BLaER1 (cell line): ENCODE results near the gene ATP8B3.
A peak's percentile ranks its signal among the peaks of the same experiment; 100 is the strongest.

ENCODE experiments used
- H3K27ac ChIP-seq: shearing (Covaris generic); formaldehyde crosslinking; 2 replicates; pipeline ENCODE4 v1.8.1; 2022
- H3K27me3 ChIP-seq: shearing (Covaris generic); formaldehyde crosslinking; 2 replicates; pipeline ENCODE4 v1.8.1; 2022
- H3K36me3 ChIP-seq: shearing (Covaris generic); formaldehyde crosslinking; 2 replicates; pipeline ENCODE4 v1.8.1; 2022
- H3K4me1 ChIP-seq: shearing (Covaris generic); formaldehyde crosslinking; 2 replicates; pipeline ENCODE4 v1.8.1; 2022
- H3K4me2 ChIP-seq: shearing (Covaris generic); formaldehyde crosslinking; 2 replicates; pipeline ENCODE4 v1.8.1; 2022
- H3K4me3 ChIP-seq: shearing (Covaris generic); formaldehyde crosslinking; 2 replicates; pipeline ENCODE4 v1.8.1; 2022
- H3K9ac ChIP-seq: shearing (Covaris generic); formaldehyde crosslinking; 2 replicates; pipeline ENCODE4 v1.8.1; 2022
- H3K9me3 ChIP-seq: shearing (Covaris generic); formaldehyde crosslinking; 2 replicates; pipeline ENCODE4 v1.8.1; 2022
- H4K20me1 ChIP-seq: shearing (Covaris generic); formaldehyde crosslinking; 2 replicates; pipeline ENCODE4 v1.8.1; 2022
- Cebpa-rat ChIP-seq: shearing (Covaris generic); IDR thresholded peaks from 2 replicates; pipeline ENCODE4 v1.8.1; 2022

The ATP8B3 gene

DNA sequence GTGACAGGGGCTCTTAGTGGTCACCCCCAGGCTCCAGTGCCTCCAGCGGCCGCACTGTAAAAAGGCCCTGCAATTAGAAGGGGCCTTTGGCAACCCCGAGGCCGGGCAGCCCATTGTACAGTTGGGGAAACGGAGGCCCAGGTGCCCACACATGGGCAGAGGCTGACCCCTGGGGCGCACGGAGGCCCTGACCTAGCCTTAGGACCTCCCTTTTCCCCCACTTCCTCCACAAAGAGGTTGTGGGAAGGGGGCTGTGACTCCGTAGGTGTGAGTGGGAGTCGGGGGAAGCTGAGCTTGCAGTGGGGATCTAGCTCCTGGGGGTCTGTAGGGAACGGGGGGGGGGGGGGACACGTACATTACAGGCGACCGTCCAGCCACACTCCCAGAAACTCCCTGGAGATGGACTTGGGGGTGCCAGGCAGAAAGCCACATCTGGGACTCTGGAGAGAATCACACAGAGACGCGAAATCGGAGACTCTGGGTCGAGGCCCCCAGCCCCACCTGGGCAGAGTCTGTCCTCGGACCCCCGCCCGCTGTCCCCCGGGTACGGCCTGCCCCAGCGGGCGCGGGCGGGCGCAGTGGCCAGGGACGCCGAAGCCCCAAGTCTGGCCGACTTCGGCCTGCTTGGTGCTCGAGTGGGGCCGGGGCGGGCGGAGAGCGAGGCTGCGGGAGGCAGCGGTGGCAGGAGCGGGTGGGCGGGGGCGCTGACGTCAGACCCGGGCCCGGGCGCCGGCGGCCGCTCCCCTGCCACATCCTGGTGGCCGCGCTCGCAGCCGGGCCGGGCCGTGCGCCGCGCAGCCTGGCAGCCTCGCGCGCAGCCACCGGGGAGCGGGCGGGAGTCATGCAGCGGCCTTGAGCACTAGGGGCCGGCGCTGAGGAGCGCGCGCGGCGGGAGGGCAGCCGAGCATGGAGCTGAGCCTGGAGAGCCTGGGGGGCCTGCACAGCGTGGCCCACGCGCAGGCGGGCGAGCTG, 59.0 kb downstream of the ATP8B3 start, which contains the start of gene ONECUT3:
ONECUT3 (plus strand) TSS at position 750 of the 972 bp plus-strand sequence; CDS start at position 907, 157 bp downstream.
- no peak within 1 kb of the TSS for H3K27ac ChIP-seq
- no peaks in the 10 kb centered on the region for H3K36me3 ChIP-seq
- H3K4me2 ChIP-seq: peak within 1 kb of the TSS; percentile 83
- peaks cover 60% of the 10 kb centered on the region for H3K4me1 ChIP-seq
- peaks cover 100% of the 10 kb centered on the region for H3K27me3 ChIP-seq
- no peak within 1 kb of the TSS for H3K9ac ChIP-seq
- no peaks in the 10 kb centered on the region for H3K9me3 ChIP-seq
- H3K4me3 ChIP-seq: peak within 1 kb of the TSS; percentile 57
- no peak for TF ChIP-seq Cebpa-rat
- peaks cover 98% of the 10 kb centered on the region for H4K20me1 ChIP-seq

DNA sequence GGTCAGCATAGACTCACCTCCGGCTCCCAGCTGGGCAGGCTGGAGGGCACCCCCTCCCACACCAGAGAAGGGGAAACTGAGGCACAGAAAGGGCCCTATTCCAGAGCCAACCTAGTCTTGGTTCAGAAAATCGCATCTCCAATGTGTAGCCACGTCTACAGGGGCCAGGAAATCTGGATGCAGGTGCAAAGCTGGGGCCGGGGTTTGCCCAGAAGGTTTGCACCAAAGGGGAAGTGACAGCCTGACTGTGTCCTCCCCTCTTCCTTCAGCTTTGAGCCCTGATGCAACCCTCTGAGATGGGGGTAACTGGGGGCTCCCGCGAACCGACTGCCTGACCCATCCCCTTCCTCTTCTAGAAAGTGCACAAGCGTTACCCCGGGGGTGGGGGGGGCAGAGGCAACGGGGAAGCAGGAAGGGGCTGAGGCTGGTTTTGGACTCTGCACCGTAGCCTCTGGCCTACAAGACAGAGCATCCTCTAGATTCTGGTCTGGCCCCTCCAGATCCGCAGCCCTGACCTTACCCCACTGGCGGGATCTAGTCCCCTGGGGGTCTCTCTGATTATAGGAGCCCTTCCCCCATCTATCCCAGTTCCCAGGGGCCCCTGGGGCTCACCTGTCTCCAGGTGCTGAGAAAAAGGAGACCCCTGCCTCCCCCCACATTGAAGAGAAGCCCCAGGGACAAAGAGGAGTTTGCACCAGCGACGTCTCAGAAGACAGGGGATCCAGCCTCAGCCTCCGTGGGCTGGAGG, 59.9 kb downstream of the ATP8B3 start:
- H3K27ac ChIP-seq: no peak overlapping the region
- no peak overlapping the region for H3K9ac ChIP-seq
- no peaks in the 10 kb centered on the region for H3K9me3 ChIP-seq
- peaks cover 58% of the 10 kb centered on the region for H3K4me1 ChIP-seq
- peaks cover 96% of the 10 kb centered on the region for H4K20me1 ChIP-seq
- H3K36me3 ChIP-seq: no peaks in the 10 kb centered on the region
- H3K27me3 ChIP-seq: peaks cover 100% of the 10 kb centered on the region
- H3K4me2 ChIP-seq: no peak overlapping the region
- H3K4me3 ChIP-seq: no peak overlapping the region
- TF ChIP-seq Cebpa-rat: no peak

DNA sequence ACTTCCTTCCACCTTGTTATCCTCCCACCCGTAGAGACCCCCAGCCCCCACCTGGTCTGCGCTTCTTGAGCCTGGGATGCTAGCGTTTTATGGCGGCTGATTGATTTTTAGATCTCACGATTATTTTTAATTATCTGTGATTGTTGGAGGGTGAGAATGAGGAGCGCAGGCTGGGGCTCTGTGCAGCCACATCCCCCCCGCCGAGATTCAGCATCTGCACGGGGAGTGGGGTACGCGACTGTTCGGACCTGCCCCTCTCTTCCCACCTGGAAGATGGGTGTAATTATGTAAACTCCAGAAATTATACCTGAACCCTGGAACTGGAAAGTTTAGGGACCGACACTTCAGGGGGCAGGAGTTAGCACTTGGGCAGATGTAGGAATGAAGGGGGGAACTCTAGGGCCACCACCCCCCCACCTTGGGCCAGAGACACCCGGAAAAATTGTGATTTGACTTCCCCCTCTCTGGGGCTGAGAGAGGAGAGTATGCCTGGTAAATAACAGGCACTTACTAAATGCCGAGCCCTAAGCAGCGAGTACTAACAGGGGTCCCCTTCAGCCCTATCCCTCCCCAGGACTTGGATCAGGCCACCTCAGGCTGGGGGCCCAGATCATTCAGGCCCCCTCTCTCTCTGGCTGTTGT, 60.6 kb downstream of the ATP8B3 start:
- no peak overlapping the region for H3K4me2 ChIP-seq

DNA sequence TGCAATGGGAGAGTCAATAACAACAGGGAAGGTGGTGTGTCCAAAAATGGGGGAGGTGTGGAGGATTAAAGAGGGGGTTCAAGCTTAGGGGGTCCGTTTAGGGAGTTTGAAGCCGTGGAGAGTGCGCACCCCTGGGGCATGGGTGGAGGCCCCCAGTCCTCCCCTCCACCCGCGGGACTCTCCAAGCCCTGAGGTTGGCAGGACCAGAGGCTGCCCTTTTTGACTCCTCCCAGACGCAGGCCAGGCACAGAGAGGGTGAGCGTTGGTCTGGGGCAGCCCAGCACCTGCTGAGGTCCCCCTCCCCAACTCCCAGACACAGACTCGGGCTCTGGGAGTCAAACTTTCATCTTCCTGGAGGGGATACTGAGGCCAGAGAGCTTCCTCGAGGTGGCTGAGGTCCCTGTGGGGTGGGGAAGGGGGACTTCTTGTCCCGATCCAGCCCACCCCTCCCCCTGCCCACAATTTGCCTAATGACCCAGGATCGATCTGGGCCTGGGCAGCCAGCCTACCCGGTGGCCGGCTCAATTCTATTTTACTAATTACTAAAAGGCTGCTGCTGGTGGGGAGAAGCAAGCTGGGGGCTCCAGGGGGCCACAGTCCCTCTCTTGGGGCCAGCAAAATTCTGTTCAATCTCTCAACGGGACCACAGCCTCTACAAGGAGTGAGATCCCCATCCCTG, 61.6 kb downstream of the ATP8B3 start:
- Histone ChIP-seq H3K36me3 (no peaks in the 10 kb centered on the region), H3K4me1 (peaks cover 53% of the 10 kb centered on the region), H3K4me3 (no peak overlapping the region), H3K9ac (no peak overlapping the region), H3K27ac (no peak overlapping the region), H3K27me3 (peaks cover 96% of the 10 kb centered on the region), H3K9me3 (no peaks in the 10 kb centered on the region), H4K20me1 (peaks cover 89% of the 10 kb centered on the region), H3K4me2 (no peak overlapping the region)
- TF ChIP-seq Cebpa-rat: no peak

More for the DNA sequence above, 60.6 kb downstream of the ATP8B3 start:
- Histone ChIP-seq H3K36me3 (no peaks in the 10 kb centered on the region), H3K4me3 (no peak overlapping the region), H4K20me1 (peaks cover 95% of the 10 kb centered on the region), H3K9me3 (no peaks in the 10 kb centered on the region), H3K9ac (no peak overlapping the region), H3K27me3 (peaks cover 100% of the 10 kb centered on the region), H3K27ac (no peak overlapping the region), H3K4me1 (peaks cover 57% of the 10 kb centered on the region)
- TF ChIP-seq Cebpa-rat: no peak

DNA sequence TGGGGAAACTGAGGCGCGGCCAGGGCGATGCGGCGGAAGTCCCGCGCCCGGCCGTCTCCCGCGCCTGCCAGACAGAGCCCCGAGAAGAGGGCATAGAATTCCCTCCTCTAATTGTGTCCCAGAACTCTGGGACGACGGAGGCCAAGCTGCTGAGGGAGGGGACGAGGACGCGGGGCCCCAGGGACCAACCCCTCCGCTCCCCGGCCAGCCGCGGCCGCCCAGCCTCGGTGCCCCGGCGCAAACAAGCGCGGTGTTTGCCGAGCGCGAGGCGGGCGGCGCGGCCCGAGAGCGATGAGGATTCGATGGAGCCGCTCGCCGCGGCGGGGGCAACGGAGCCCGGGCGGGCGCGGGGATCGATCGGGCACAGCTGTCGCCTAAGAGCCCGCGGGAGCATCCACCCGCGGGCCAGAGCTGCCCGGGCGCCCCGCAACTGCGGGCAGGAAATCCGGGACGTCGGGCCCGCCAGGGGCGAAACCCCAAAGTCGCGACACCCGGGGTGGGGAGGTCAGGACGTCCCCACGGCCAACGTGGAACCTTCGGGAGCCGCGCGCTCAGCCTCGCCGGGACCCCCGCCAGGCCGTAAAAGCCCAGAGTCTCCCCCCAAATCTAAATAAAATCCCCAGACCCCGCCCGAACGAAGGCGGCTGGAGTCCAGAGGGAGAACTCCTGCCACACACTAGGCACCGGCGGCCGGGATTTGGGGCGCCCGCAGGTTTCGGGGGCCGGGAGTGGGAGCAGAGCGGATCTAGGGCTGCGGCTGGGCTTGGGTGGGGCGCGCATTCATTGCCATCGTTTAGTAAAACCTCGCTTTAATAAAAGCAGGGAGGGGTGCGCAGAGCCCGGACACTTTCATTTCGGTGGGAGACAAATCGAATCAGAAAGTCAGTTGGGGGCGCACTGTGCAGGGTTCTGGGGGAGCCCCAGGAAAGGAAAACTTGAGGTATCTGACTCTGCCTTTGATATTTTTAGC, 62.4 kb downstream of the ATP8B3 start:
- no peak for TF ChIP-seq Cebpa-rat
- Histone ChIP-seq H3K9ac (no peak overlapping the region), H4K20me1 (peaks cover 87% of the 10 kb centered on the region), H3K36me3 (no peaks in the 10 kb centered on the region), H3K4me3 (peak overlapping the region; percentile 52), H3K27me3 (peaks cover 96% of the 10 kb centered on the region), H3K4me1 (peaks cover 53% of the 10 kb centered on the region), H3K27ac (no peak overlapping the region), H3K9me3 (no peaks in the 10 kb centered on the region), H3K4me2 (peak overlapping the region; percentile 81)

DNA sequence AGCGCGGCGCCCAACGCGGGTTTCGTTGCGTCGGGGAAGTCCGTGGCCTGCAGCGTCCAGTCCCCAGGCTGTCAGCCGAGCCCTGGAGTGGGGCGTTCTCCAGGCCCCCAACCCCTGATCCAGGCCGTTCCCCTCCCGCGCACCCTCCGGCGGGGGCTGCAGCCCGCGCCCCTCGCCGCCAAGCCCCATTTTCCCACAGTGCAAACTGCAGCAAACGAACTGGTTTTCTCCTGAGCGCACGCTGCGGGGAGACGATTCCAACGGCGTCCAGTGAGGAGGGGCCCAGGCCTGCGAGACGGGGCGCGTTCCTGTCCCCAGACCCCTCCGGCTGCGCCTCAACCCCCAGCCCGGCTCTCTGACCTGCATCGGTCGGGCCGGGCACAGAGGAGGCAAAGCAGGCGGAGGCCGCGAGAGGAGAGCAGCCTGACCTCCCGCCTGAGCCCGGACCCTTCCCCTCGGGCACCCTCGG, 63.2 kb downstream of the ATP8B3 start:
- Histone ChIP-seq H3K4me1 (peaks cover 51% of the 10 kb centered on the region), H3K4me2 (peak overlapping the region; percentile 81), H4K20me1 (peaks cover 79% of the 10 kb centered on the region)

DNA sequence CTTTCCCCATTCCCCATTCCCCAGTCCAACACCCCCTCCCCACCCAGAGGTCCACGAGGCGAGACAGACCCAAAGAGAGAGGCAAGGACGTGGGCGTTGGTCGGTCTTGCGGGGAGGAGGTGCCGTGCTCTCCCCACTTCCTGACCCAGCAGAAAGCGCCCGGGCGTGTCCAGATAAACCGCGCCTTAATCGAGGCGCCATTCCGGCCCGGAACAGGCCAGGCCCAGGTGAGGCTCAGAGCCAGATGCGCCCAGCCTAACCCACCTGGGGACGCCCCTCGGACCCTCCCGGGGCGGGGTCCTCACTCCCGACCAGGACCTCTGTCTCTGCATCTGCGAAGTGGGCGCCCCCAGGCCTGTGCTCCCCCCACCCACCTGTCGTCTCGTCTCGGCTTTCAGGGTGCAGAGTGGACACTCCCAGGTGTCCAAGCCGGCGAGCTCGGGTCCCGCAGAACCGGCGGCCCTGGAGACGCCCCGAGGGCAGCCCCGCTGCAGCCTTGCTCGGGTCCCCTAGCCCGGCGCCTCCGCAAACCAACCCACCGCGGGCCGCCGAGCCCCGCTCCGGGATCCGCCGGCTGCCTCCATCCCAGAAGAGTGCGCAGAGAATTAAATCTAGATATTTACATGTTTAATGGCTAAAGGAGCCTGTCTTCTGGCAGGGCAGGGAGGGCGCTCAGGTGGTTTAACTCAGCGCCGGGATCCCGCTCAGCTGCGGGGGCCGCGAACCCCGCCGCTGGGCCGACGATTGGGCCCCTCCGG, 63.8 kb downstream of the ATP8B3 start:
- no peaks in the 10 kb centered on the region for H3K36me3 ChIP-seq
- H3K4me3 ChIP-seq: peak overlapping the region; percentile 52
- no peak for TF ChIP-seq Cebpa-rat
- H3K4me1 ChIP-seq: peaks cover 51% of the 10 kb centered on the region
- peaks cover 83% of the 10 kb centered on the region for H3K27me3 ChIP-seq
- no peak overlapping the region for H3K9ac ChIP-seq
- no peak overlapping the region for H3K27ac ChIP-seq
- H4K20me1 ChIP-seq: peaks cover 75% of the 10 kb centered on the region
- H3K4me2 ChIP-seq: peak overlapping the region; percentile 81
- no peaks in the 10 kb centered on the region for H3K9me3 ChIP-seq

More for the DNA sequence above, 63.2 kb downstream of the ATP8B3 start:
- no peaks in the 10 kb centered on the region for H3K36me3 ChIP-seq
- peak overlapping the region; percentile 52 for H3K4me3 ChIP-seq
- H3K9ac ChIP-seq: no peak overlapping the region
- H3K27ac ChIP-seq: no peak overlapping the region
- no peak for TF ChIP-seq Cebpa-rat
- H3K9me3 ChIP-seq: no peaks in the 10 kb centered on the region
- peaks cover 89% of the 10 kb centered on the region for H3K27me3 ChIP-seq
